ENCODE measurements around the gene E2F8.

The E2F8 gene

DNA sequence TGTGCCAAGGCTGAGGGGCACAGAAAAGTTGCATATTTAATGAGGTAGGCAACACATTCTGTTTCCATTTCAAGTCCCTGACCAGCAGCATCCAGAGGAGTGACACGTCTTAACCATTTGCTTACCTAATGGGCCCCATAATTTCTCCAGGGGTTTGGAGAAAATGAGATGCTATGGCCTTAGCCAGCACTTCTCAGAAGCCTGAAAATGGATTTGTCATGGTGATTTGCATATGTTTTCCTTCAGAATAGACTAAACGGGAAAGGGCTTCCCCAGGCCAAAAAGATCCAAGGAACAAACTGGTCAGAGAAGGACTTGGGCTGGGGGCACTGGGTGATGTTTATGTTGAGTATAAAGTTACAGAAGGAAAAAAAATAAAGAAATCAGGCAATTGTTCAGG, 55.7 kb downstream of the E2F8 start:
- no peak for DNase-seq

DNA sequence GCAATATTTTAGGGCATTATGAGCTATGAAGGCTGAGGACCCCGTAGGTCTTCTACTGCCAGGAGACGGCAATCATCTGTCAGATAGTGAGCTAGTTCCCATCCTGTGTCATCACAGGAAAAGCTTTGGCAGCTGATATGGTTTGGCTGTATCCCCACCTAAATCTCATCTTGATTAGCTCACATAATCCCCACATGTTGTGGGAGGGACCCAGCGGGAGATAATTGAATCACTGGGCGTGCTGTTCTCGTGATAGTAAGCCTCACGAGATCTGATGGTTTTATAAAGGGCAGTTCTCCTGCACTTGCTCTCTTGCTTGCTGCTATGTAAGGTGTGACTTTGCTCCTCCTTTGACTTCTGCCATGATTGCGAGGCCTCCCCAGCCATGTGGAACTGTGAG, 57.1 kb downstream of the E2F8 start:
- DNase-seq, result no peak

DNA sequence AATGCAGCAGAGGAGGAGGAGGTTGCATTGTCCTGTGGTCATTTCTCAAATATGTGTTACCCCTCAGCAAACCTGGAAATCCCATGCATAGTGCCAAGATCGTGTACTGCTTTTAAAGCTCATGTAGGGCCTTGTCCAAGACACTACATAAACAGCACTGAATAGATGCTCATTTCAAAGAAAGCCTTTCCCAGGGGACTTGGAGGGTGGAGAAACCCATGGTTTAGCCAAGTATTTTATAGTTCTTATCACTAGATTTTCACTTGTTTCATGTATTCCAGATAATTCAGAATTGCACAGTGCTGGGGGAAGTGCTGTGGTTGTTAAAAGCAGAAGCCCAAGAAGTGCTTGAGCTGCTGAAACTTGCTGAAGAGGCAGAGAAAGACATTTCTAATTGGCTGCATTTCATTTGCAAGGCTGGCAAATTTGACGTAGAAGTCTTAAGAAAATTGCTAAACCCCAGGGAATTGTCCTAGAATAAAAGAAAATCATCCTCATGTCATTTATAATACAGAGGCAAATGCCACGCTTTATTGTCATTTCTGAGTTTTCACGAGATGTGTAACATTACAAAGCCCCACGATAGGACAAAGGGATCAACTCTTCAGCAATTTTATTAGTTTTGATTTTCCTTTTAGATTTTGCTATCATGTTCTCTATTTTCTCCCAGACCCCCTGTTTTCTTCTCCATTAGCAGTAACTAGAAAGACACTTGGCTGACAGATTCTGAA, 59.0 kb downstream of the E2F8 start:
- peak; percentile 12 to 33 for DNase-seq

DNA sequence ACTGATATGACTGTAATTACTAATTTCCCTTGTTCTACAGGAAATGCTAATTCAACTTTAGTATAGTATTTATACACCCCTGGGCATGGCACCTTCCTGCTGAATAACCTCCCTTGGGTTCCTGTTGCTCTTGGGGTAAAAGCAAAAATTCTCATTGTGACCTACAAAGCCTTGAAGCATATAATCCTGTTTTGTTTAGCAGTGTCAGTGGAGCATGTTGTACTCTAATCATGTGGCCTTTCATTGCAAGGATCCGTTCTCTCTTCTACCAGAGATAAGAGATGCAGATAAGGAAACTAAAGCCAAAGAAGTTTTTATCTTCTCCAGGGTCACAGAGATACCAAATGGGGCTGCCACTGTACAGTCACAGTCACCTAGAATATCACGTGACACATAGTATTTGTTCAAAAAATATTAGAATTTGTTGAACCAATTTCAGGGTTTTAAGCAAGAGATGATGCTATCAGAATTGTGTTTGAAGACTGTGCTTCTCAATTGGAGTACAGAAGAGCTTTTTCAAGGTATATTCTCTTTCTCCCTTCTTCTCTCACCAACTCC, 64.0 kb downstream of the E2F8 start:
- DNase-seq, result no peak

All from inflammatory macrophage treated with lipopolysaccharide for 1 hour (primary cell).